GM12874 (cell line): ENCODE measurements around the gene HTT-AS.

Experiments
- CTCF ChIP-seq: IDR thresholded peaks from 2 replicates; pipeline ENCODE4 v1.5.1; 2011; ENCODE audit warnings: low read depth, mild to moderate bottlenecking, control low read depth, low read length, moderate library complexity; ENCODE audit not compliant: insufficient read depth

The HTT-AS gene

DNA sequence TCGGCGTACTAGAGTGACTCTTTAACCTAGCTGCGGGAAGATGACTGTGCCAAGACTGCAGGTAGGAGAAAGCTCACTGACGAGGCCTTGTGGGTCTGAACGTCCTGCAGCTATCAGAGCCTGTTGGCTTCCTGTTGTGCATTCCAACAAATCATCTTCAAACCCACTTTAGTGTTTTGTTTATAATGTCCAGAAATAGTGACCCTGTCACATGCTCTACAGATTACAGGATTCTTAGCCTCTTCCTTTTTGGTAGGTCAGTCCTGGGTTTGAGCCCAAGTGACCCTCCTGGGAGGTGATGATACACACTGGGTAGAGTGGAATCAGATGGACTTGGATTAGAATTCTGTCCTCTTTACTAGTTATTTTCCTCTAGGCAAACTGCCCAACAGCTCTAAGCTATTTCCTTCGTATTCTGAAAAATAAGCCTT, 33.4 kb upstream of the HTT-AS start:
- no peak for TF ChIP-seq CTCF

GRCh38 chr4:3107271-3107670, 32.9 kb upstream of the HTT-AS start:
- TF ChIP-seq CTCF: no peak

GRCh38 chr4:3106339-3107186, 32.2 kb upstream of the HTT-AS start:
- TF ChIP-seq CTCF: peak; percentile 95

DNA sequence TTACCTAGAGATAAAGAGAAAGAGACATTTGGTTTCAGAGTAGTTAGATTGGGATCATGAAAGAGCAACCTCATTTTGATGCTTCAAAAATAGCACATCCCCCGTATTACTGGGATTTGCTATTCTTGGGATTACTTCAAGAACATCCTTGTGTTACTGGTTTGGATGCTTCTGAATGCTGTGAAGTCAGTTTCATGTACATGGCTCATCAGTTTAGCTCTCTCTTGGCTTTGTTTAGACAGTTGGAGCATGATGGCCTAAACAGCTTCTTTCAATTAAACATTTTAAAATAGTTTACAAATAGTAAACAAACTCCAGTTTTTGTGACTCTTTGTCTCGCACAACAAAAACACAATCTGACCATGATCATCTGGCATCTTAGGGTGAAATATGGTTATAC, 24.0 kb upstream of the HTT-AS start:
- TF ChIP-seq CTCF: no peak

DNA sequence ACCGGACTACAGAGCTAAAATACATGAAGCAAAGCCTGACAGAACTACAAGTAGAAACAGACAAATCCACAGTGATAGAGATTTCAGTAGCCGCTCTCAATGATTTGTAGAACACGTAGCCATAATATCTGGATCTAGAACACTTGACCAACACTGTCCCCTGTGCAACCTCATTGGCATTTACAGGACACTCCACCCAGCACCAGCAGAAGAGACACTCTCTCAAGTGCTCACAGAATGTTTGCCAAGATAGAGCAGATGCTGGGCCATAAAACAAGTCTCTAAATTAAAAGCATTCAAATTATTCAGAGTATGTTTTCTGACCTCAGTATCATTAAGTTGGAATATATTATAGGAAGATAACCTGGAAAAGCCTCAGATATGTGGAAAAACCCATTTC, 21.9 kb upstream of the HTT-AS start:
- no peak for TF ChIP-seq CTCF

DNA sequence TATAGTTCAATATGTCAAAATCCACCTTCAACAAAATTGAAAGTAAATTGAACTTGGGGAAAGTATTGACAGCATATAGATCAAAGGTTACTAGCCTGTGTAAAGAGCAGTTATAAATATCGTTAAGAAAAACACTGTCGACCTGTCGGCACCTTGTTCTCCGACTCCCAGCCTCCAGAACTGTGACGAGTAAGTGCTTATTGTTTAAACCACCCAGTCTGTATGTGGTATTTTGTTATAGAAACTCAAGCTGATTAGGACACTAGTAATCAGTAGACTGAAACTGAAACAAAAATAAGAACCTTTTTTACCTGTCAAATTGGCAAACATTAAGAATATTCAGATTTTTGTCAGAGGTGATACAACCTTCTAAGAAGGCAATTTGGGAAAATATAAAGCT, 17.1 kb upstream of the HTT-AS start:
- no peak for TF ChIP-seq CTCF

- no peak for TF ChIP-seq CTCF
Observed at GRCh38 chr4:3087115-3087797, 12.9 kb upstream of the HTT-AS start.
